Caco-2 (cell line): ENCODE data around the gene LCNL1. TPM values are rescaled to one million over a fixed set of nuclear protein-coding genes. Genes with fewer than 3 reads are reported as not detected.
"Not testable (repeated sequence)": the region's sequence is repeated elsewhere in the genome, so short reads cannot be mapped to it uniquely, and the experiment has no call there.

Experiments used
- BruUV-seq: library from RNA; stranded (reverse); fragments of 400-500 nt; replicated peaks from 2 replicates; lab custom pipeline; 2021; lab: Mats Ljungman, UMichigan
- CTCF ChIA-PET: fragments of 300-600 bp; sonication (Branson Sonifier 250); formaldehyde crosslinking; loops from one replicate; lab custom pipeline; 2022; ENCODE audit warnings: antibody characterized with exemption; lab: Charles Lee
- POLR2A ChIA-PET: fragments of 300-600 bp; sonication (Branson Sonifier 250); formaldehyde crosslinking; loops from one replicate; lab custom pipeline; 2022; ENCODE audit warnings: antibody characterized with exemption; lab: Charles Lee
- DNase-seq, 2 experiments: peaks; one replicate each; pipeline versions ENCODE4 v3.0.0 to v3.0.0-alpha.2; 2020 to 2022
- H3K27me3 ChIP-seq: replicated peaks from 2 replicates; pipeline ENCODE4 v1.6.0; 2011; ENCODE audit warnings: low read length; ENCODE audit not compliant: control insufficient read depth, insufficient read depth
- H3K36me3 ChIP-seq: 2 replicates; pipeline ENCODE4 v1.5.1; 2011; ENCODE audit warnings: low read length; ENCODE audit not compliant: control insufficient read depth, insufficient read depth
- H3K4me1 ChIP-seq: fragments of 250-450 bp; sonication (Bioruptor Pico); 2 replicates; pipeline ENCODE4 v1.5.1; 2020; ENCODE audit warnings: mild to moderate bottlenecking
- H3K4me3 ChIP-seq: 2 replicates; pipeline ENCODE4 v1.5.1; 2011; ENCODE audit warnings: low read depth, mild to moderate bottlenecking, control low read depth, low read length
- H3K9me3 ChIP-seq: fragments of 250-450 bp; sonication (Bioruptor Pico); 2 replicates; pipeline ENCODE4 v1.5.1; 2020; ENCODE audit warnings: mild to moderate bottlenecking, moderate library complexity
- H3K27ac Mint-ChIP-seq: one replicate; pipeline ENCODE4 v1.8.0; 2022; ENCODE audit warnings: mixed read lengths; ENCODE audit not compliant: unreplicated experiment
- H3K27me3 Mint-ChIP-seq: one replicate; pipeline ENCODE4 v1.8.0; 2022; ENCODE audit warnings: mixed read lengths; ENCODE audit not compliant: insufficient read depth, unreplicated experiment
- H3K36me3 Mint-ChIP-seq: one replicate; pipeline ENCODE4 v1.8.0; 2022; ENCODE audit warnings: mild to moderate bottlenecking, mixed read lengths; ENCODE audit not compliant: insufficient read depth, unreplicated experiment
- H3K4me1 Mint-ChIP-seq: one replicate; pipeline ENCODE4 v1.8.0; 2022; ENCODE audit warnings: low read depth, mixed read lengths; ENCODE audit not compliant: unreplicated experiment
- H3K4me3 Mint-ChIP-seq: one replicate; pipeline ENCODE4 v1.8.0; 2022; ENCODE audit warnings: mild to moderate bottlenecking, moderate library complexity, mixed read lengths; ENCODE audit not compliant: unreplicated experiment
- H3K9me3 Mint-ChIP-seq: one replicate; pipeline ENCODE4 v1.8.0; 2022; ENCODE audit warnings: mixed read lengths; ENCODE audit not compliant: unreplicated experiment
- CTCF ChIP-seq, 2 experiments: fragments of 200-600 bp in 1 of 2; IDR thresholded peaks; 1 replicate in 1 of 2; 2 replicates in 1 of 2; pipeline versions ENCODE4 v1.5.1 to v1.8.0; 2011 to 2022; ENCODE audit warnings: antibody characterized with exemption in 1 of 2, control low read depth in 1 of 2, inconsistent platforms in 1 of 2, low read depth in 1 of 2, low read length in 1 of 2, mild to moderate bottlenecking in 1 of 2, moderate library complexity in 1 of 2; ENCODE audit not compliant: insufficient read depth in 1 of 2, severe bottlenecking in 1 of 2, unreplicated experiment in 1 of 2
- intact Hi-C: fragments of 100-400 bp; cut with micrococcal nuclease; formaldehyde crosslinking; loops from one replicate; pipeline ENCODE4 v1.10.0; 2022; ENCODE audit not compliant: unreplicated experiment
- total RNA-seq: library from RNA; stranded (reverse); gene quantifications from 2 replicates; pipeline ENCODE4 v1.2.3, GENCODE V29; 2022

Gene LCNL1
- total RNA-seq, 1 experiment from 2014 or later = not detected

DNA sequence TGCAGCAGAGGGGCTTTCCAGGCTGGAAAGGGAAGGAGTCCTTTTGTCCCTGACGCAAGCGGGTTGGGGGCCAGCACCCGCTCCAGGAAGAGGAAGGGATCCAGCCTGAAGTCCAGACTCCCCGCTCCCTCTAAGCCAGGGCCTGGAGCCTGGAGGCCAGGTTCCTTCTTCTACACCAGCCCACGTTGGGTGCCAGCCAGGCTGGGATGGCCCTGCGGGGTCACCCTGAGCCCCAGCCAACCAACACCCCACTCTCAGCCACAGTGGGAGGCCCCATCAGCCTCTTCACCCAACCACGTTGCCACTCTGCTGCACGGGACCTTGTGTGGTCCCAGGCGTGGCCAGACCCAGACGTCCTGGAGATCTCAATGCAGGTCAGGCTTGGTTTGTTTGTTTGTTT lies 50.1 kb downstream of the LCNL1 start:
- Histone ChIP-seq H3K36me3 (no peaks in the 10 kb centered on the region), H3K9me3 (no peaks in the 10 kb centered on the region), H3K27me3 (no peaks in the 10 kb centered on the region), H3K4me3 (no peak overlapping the region), H3K4me1 (peaks cover 20% of the 10 kb centered on the region)
- H3K27me3 Mint-ChIP-seq = no peaks in the 10 kb centered on the region
- CTCF ChIA-PET = interaction anchor here (0.7 kb wide), 1 partner anchor 96 kb away, joined by 3 read pairs; no protein-coding TSS in a partner anchor
- H3K9me3 Mint-ChIP-seq = no peaks in the 10 kb centered on the region
- no peak overlapping the region for H3K4me3 Mint-ChIP-seq
- H3K4me1 Mint-ChIP-seq = no peaks in the 10 kb centered on the region
- intact Hi-C loops = no loop called here
- no peak overlapping the region for H3K27ac Mint-ChIP-seq
- peaks cover 17% of the 10 kb centered on the region for H3K36me3 Mint-ChIP-seq
- no peak for DNase-seq
- TF ChIP-seq CTCF (IDR thresholded peaks at IDR 0.05; ENCODE audit: insufficient read depth in 1 of 2, low read depth in 1 of 2, low read length in 1 of 2, severe bottlenecking in 1 of 2, unreplicated experiment in 1 of 2) = no peak
- POLR2A ChIA-PET = no interaction called here
- BruUV-seq = no TSS peak

DNA sequence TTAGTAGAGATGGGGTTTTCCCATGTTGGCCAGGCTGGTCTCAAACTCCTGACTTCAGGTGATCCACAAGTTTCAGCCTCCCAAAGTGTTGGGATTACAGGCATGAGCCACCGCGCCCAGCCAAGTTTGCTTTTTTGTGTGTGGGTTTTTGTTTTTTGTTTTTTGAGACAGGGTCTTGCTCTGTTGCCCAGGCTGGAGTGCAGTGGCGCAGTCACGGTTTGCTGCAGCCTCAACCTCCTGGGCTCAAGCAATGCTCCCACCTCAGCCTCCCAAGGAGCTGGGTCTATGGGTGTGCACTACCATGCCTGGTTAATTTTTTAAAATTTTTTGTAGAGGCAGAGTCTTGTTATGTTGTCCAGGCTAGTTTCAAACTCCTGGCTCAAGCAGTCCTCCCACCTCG lies 50.7 kb downstream of the LCNL1 start:
- H3K9me3 Mint-ChIP-seq, H3K4me3 ChIP-seq, H3K27me3 Mint-ChIP-seq, H3K27me3 ChIP-seq, intact Hi-C loops, H3K27ac Mint-ChIP-seq, H3K9me3 ChIP-seq, DNase-seq, H3K4me1 Mint-ChIP-seq, H3K4me3 Mint-ChIP-seq, POLR2A ChIA-PET, H3K36me3 ChIP-seq, BruUV-seq: not testable (repeated sequence)
- H3K36me3 Mint-ChIP-seq = peaks cover 22% of the 10 kb centered on the region
- CTCF ChIA-PET = interaction anchor here (0.7 to 1.8 kb wide), 2 partner anchors 97 to 189 kb away, joined by 3 to 8 read pairs; no protein-coding TSS in a partner anchor
- H3K4me1 ChIP-seq = peaks cover 20% of the 10 kb centered on the region

DNA sequence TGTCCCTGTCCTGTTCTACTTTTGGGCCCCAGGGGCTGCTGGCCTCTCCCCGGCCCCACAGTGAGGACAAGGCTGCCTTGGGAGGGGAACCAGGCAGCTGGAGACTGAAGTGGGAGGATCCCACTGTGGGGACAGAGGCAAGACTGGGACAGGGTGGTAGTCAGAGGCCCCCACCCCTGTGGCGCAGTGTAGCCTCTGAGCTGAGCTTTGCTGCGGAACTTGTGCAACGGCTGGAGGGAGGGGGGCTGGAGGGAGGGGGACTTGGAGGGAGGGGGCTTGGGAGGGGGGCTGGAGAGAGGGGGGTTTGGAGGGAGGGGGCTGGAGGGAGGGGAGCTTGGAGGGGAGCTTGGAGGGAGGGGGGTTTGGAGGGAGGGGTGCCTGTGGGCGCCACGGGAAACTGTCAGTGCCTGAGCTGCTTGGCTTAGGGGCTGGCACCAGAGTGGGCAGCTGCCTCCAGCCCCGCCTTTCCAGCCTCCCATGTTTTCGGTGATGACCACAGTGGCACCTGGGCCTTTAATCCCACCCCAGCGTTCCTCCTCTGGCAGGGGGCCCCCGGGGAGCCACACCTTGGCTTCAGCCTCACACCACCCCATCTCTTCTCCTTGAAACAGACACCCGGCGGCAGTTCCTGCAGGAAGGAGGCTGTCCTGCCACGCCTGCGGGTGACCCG lies 51.4 kb downstream of the LCNL1 start:
- Mint-ChIP-seq H3K27ac (no peak overlapping the region), H3K9me3 (no peaks in the 10 kb centered on the region), H3K36me3 (peaks cover 28% of the 10 kb centered on the region), H3K4me1 (no peaks in the 10 kb centered on the region), H3K4me3 (no peak overlapping the region), H3K27me3 (no peaks in the 10 kb centered on the region)
- CTCF ChIA-PET = interaction anchor here (0.5 to 2.4 kb wide), 21 partner anchors 9 to 235 kb away, joined by 3 to 42 read pairs (median 7); partner anchors contain the start of genes AJM1, CLIC3, MAN1B1 and NPDC1
- no peak for TF ChIP-seq CTCF (IDR thresholded peaks at IDR 0.05; ENCODE audit: insufficient read depth in 1 of 2, low read depth in 1 of 2, low read length in 1 of 2, severe bottlenecking in 1 of 2, unreplicated experiment in 1 of 2)
- intact Hi-C loops = loop anchor here (2.0 kb wide), 1 partner anchor 191 kb away; the partner anchor contains the start of gene AJM1
- Histone ChIP-seq H3K9me3 (no peaks in the 10 kb centered on the region), H3K4me1 (peaks cover 14% of the 10 kb centered on the region), H3K4me3 (no peak overlapping the region), H3K36me3 (no peaks in the 10 kb centered on the region), H3K27me3 (no peaks in the 10 kb centered on the region)
- BruUV-seq = no TSS peak
- POLR2A ChIA-PET = no interaction called here
- no peak for DNase-seq
